Daoy (cell line): ENCODE measurements around the gene CD99L2. TPM values are rescaled to one million over a fixed set of nuclear protein-coding genes. Genes with fewer than 3 reads are reported as not detected.
A peak's percentile ranks its signal among the peaks of the same experiment; 100 is the strongest.

Experiments
- DNase-seq: peaks from one replicate; pipeline ENCODE4 v3.0.0-alpha.2; 2015; ENCODE audit warnings: low read depth
- total RNA-seq: library from RNA; depleted of rRNA; stranded (reverse); fragments of >200 nt; shearing (Covaris generic); gene quantifications from 2 replicates; pipeline ENCODE4 v1.2.3, GENCODE V29; 2014

CD99L2 gene
- total RNA-seq, 1 experiment from 2014 or later: 15.8 TPM

- DNase-seq: no peak
Measured at GRCh38 chrX:150792949-150793527, 105.4 kb downstream of the CD99L2 start.

DNA sequence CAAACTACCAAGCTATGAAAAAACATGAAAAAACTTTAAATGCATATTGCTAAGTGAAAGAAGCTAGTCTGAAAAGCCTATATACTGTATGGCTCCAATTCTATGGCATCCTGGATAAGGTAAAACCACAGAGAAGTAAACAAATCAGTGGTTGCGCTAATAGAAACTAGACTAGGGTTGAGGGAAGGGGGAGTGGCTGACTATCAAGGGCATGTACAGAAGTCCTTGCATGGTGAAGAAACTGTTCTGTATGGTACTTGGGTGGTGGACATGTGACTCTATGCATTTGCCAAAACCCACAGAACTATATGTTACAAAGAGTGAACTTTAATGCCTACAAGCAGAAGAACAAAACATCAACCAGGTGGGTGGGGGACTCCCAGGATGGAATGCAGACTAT, 108.4 kb downstream of the CD99L2 start:
- no peak for DNase-seq

- no peak for DNase-seq
Measured at GRCh38 chrX:150781677-150782076, 116.8 kb downstream of the CD99L2 start.

DNA sequence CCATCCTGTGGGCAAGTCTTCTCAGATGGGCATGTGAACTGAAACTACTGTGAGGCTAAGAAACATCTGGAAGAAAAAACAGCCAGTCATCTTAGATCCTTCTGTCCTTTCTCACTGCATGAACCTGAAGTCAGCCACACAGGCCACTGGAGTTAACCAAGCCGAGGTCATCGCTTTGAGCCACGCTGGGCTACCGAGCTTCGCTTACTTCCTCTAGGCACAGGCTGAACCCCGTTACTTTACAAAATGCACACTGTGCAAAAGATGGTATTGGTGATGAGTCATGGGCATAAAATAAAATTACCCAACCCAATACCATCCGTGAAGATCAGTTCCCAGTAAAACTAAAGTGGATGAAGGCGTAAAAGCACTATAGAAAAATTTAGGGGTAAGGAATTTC, 119.1 kb downstream of the CD99L2 start:
- no peak for DNase-seq

GRCh38 chrX:150777328-150777992, 121.0 kb downstream of the CD99L2 start:
- DNase-seq: no peak

DNA sequence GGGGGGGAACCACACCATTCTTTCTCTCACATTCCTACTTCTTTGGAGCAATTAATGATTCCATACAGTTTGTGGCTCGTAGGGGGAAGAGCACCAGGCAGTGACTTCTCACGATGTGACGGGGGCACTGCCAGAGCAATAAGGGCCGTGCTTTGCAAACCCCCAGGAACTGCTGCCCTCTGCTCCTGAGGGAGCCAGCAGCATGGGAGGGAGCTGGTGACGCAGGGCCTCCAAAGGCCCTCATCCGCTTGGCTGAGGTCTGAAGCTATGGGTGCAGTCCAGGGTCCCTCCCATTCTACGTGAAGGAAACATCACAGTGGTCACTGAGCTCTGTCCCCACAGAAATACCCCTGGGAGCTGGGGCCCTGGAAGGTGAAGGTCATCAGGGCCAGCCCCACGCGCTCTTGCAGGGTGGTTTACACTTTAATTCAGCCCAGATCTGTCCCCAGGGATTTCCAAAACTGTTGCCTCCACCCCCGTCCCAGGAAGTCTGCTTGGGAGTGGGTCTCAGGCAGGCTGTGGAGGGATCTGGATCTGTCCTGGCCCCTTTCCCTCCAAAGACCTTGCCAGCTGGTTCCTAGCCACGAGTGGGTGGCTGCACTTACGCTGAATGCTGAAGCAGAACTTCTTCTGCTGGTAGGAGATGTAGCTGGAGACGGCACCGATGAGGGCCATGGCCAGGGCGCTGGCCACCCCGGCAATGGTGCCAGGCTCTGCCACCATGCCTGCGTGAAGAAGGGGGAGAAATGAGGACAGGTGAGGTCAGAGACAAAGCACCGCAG, 122.7 kb downstream of the CD99L2 start:
- no peak for DNase-seq

DNA sequence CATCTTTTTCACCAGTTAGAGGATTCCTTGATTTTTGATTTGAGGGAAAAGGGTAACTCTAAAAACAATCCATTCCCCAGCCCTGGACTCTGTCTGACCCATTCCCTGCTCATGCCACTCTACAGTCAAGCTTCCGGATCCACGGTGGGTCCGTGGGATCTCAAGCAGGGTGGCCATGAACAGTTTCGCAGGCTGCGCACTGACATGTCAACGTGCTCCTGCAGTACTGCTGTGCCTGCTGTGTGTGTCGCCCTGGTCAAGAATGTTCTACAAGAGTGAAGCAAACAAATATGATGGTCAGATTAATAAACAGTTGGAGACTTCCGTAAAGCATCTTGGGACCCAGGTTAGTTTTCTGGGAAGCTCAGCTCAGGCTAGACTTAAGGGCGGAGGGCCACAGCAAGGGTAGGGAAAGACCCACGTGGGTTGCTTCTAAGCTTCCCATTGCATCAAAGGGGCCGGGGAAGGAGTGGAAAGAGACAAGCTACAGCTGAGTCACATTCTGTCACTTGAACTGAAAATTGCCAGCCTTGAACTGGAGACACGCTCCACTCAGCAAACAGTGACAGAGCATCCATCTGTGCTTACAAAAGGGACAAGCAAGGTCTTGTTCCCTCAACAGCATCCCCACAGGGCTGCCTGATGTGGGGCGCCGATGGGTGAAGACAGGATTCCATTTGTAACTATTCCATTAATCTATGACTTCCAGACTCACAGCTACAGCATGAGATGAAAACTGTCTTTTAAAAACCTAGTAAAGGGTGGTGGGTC, 123.5 kb downstream of the CD99L2 start:
- no peak for DNase-seq

- no peak for DNase-seq
Measured at GRCh38 chrX:150773634-150774033, 124.8 kb downstream of the CD99L2 start.

- DNase-seq: no peak
Measured at GRCh38 chrX:150773117-150773516, 125.4 kb downstream of the CD99L2 start.

DNA sequence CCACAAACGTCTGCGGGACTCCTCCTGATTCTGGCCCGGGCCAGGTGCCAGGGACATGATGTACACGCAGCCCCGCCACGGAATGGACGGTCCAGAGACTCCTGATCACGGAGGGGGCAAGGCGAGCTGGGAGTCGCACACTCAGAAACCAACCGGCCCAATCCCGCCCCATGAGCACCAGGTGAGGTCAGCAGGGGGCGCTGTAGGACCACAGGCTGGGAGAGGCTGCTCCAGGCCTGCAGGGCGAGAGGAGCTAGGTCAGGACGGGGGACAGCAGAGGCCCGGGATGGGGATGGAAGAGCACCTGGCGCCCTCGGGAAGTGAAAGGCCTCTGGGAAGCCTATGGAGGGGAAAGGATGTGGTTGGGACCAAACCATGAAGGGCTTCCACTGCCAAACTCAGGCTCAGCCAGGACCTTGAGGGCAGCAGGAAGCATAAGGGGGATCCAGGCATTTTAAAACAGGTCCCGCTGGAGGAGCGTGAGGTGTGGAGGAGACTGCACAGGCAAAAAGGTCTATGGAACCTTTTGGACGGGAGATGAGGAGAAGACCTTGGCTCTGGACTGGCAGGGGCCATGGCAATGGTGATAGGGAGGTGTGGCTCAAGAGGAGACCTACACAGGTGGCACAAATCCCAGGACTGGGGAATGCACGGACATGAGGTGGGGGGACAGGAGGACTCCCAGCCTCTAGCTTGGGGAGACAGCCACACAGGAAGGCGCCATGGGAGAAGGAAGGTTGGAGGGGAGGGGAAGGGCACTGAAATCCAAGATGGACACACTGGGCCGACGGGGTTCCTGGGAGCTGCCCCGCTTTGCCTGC, 126.1 kb downstream of the CD99L2 start:
- peak; percentile 70 for DNase-seq

- no peak for DNase-seq
Measured at GRCh38 chrX:150771116-150771515, 127.4 kb downstream of the CD99L2 start.

- no peak for DNase-seq
Measured at GRCh38 chrX:150770623-150771022, 127.8 kb downstream of the CD99L2 start.

DNA sequence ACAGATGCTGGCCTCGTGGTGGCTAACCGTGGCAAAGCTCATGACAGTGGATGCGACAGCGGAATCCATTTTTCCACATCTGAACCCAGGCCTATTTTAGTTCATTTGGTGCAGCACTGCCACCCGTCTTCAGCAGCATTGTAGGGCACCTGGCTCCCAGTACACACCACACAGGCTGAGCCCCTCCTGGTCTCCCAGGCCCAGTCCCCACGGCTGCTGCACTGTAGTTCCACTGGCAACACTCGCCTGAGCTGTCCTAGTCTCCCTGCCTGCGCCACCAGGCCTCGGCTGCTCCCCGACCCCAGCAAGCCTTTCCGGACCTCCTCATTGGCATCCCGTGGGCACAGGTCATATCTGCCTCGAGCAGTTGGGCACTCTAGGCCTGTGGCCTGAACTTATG, 129.1 kb downstream of the CD99L2 start:
- DNase-seq: no peak

- DNase-seq: no peak
Measured at GRCh38 chrX:150768580-150769190, 129.8 kb downstream of the CD99L2 start.

DNA sequence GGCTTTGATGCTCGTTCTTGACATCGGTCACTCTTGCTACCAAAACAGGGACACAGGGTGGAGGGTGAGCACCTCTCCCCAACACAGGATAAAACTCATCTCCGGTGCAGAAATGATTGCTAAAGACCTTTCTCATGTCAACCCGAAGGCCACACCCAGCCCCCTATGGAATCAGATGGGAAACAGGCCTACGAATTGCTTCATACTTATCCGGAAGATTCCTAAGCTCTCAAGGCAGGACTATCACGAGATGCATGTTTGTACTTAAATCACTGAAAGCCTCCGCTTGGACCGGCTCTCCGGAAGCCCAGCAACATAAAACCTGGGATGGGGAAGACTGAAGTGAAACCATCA, 130.4 kb downstream of the CD99L2 start:
- DNase-seq: no peak

- peak; percentile 39 for DNase-seq
Measured at GRCh38 chrX:150767475-150768131, 130.9 kb downstream of the CD99L2 start.

- DNase-seq: peak; percentile 17
Measured at GRCh38 chrX:150767045-150767395, 131.4 kb downstream of the CD99L2 start.

DNA sequence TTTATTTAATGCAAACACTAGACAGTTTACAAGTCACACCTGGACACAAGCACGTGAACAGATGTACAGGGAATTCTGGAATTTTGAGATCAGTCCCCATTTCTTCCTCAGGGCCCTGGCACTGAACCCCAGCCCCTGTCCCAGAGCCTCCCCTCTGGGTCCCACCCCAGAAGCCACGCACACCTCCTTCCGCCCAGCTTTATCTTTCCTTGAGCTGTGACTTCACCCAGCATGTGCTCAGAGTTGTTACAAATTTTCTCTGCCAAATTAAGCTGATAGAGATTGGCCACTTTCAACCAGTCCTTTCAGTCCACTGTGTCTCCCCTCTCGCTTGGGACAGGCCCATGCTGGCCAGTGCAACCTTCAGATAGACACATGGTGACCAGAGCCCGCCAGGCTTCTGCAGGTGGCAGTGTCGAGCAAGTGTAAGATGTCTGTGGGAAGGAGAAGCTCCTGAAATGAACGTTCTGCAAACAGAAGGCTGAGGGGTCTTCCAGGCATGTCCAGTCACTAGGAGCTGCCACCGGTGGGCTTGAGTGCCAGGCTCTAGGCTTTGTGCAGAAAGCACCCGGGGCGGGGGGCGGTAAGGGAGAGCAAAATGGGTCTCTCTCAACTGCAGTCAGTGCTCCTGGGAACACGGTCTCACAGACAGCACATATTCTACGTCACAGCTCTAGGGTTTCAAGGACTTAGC, 132.0 kb downstream of the CD99L2 start:
- DNase-seq: no peak

GRCh38 chrX:150765782-150766350, 132.6 kb downstream of the CD99L2 start:
- DNase-seq: no peak

DNA sequence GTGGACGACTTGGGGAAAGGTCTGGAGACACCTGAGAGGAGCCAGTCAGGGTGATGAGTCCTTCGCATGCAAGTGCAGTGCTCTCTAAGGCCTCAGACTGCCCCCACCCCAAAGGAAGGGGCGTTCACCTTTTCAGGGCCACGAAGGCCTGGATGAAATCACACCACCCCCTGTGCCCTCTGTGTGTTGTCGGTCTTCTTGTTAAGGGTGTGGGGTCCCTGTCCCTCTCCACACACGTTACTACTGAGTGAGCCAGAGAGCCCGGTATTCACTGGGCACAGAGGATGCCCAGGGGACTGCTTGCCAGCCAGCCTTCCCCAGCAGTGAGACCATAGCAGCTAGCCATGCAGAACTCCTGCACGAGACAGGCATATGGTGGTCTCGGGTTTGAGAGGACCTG, 133.2 kb downstream of the CD99L2 start:
- DNase-seq: no peak
